Measurements from ENCODE around the gene SERINC3. TPM values are rescaled to one million over a fixed set of nuclear protein-coding genes. Genes with fewer than 3 reads are reported as not detected.

The SERINC3 gene
- total and polyA plus RNA-seq, 2 experiments from 2014 or later = 18.1 to 33.0 TPM

- TF ChIP-seq REST (IDR thresholded peaks at IDR 0.05; ENCODE audit: unreplicated experiment) = no peak
Measured at GRCh38 chr20:44488551-44488950, 33.3 kb downstream of the SERINC3 start (continued).

- peaks cover 18% of the 10 kb centered on the region; the same call in 1 of the 2 replicates for H3K36me3 ChIP-seq (ENCODE audit: insufficient read depth)
- no peaks in the 10 kb centered on the region for H3K4me1 ChIP-seq (ENCODE audit: insufficient read depth)
- no peaks in the 10 kb centered on the region for H3K9me3 Mint-ChIP-seq
- ATAC-seq (no peak), DNase-seq (ENCODE audit: low spot score) (no peak)
- no peak overlapping the region for H2AFZ ChIP-seq
- H3K27me3 Mint-ChIP-seq (ENCODE audit: insufficient read depth, low read depth, poor library complexity) = no peaks in the 10 kb centered on the region
- H3K79me2 ChIP-seq (replicated peaks; ENCODE audit: insufficient read depth) = no peaks in the 10 kb centered on the region
- H3K9me2 ChIP-seq (ENCODE audit: insufficient read depth) = no peaks in the 10 kb centered on the region
- H3K27me3 ChIP-seq (ENCODE audit: insufficient read depth) = no peaks in the 10 kb centered on the region
- H3K27ac Mint-ChIP-seq = no peak overlapping the region
- no peaks in the 10 kb centered on the region for H3K4me1 Mint-ChIP-seq
- H3K4me3 Mint-ChIP-seq = no peak overlapping the region
- no peaks in the 10 kb centered on the region; the same call in none of the 2 replicates for H4K20me1 ChIP-seq (replicated peaks; ENCODE audit: insufficient read depth)
- H3F3A ChIP-seq (replicated peaks; ENCODE audit: low read depth) = no peaks in the 10 kb centered on the region
- H3K4me2 ChIP-seq = no peak overlapping the region
- TF ChIP-seq POLR2AphosphoS5 (IDR thresholded peaks at IDR 0.05; ENCODE audit: low read depth) (no peak), NANOG (IDR thresholded peaks at IDR 0.05; ENCODE audit: borderline replicate concordance) (no peak), REST (IDR thresholded peaks at IDR 0.05; ENCODE audit: unreplicated experiment) (no peak), JUNB (IDR thresholded peaks at IDR 0.05; ENCODE audit: unreplicated experiment) (no peak), EZH2 (IDR thresholded peaks at IDR 0.05; ENCODE audit: low read depth, unreplicated experiment) (no peak), CREB1 (CRISPR knock-in tag; IDR thresholded peaks at IDR 0.05; ENCODE audit: low read depth) (no peak), EZH2phosphoT487 (IDR thresholded peaks at IDR 0.05; ENCODE audit: unreplicated experiment) (no peak), ZNF462 (CRISPR knock-in tag; IDR thresholded peaks at IDR 0.05) (no peak), CTCF (conservative IDR thresholded peaks at IDR 0.05; ENCODE audit: low read depth in 2 of 2) (no peak), STAT1 (IDR thresholded peaks at IDR 0.05; ENCODE audit: unreplicated experiment) (no peak)
- H3K36me3 Mint-ChIP-seq (ENCODE audit: low read depth) = peaks cover 30% of the 10 kb centered on the region
- no peak overlapping the region for H3K4me3 ChIP-seq
- H3K27ac ChIP-seq (ENCODE audit: low read depth) = no peak overlapping the region
Measured at GRCh38 chr20:44485830-44486198, 36.1 kb downstream of the SERINC3 start.

Measured in GM23338 (cell line).